ENCODE data around the gene AFMID.

Gene AFMID

GRCh38 chr17:78184868-78185267 is 2.3 kb upstream of the AFMID start:
- no peak for TF ChIP-seq REST (IDR thresholded peaks at IDR 0.05; ENCODE audit: insufficient replicate concordance, low read depth)
- TF ChIP-seq SPI1 (IDR thresholded peaks at IDR 0.05; ENCODE audit: borderline replicate concordance, low read depth) = no peak
- no peak for TF ChIP-seq POLR2AphosphoS5 (IDR thresholded peaks at IDR 0.05; ENCODE audit: low read depth)
- TF ChIP-seq CTCF (IDR thresholded peaks at IDR 0.05; ENCODE audit: insufficient read depth, low read length) = no peak
- no peak for TF ChIP-seq GABPA (IDR thresholded peaks at IDR 0.05; ENCODE audit: low read depth)
- no peak overlapping the region for H3K4me3 ChIP-seq (replicated peaks; ENCODE audit: insufficient read depth, low read length)
- no peak overlapping the region for H3K27ac ChIP-seq (replicated peaks)
- no peaks in the 10 kb centered on the region for H3K27me3 ChIP-seq (ENCODE audit: insufficient read depth, poor library complexity, severe bottlenecking)
- no peak for DNase-seq (ENCODE audit: low read depth in 1 of 2, low spot score in 1 of 2)

GRCh38 chr17:78185981-78186691 is 1.0 kb upstream of the AFMID start:
- Histone ChIP-seq H3K4me3 (replicated peaks; ENCODE audit: insufficient read depth, low read length) (peak overlapping the region; percentile 74), H3K27me3 (ENCODE audit: insufficient read depth, poor library complexity, severe bottlenecking) (no peaks in the 10 kb centered on the region), H3K27ac (replicated peaks) (no peak overlapping the region)
- DNase-seq (ENCODE audit: low read depth in 1 of 2, low spot score in 1 of 2) = peak; percentile 45 to 78
- no peak for TF ChIP-seq CTCF (IDR thresholded peaks at IDR 0.05; ENCODE audit: insufficient read depth, low read length)
- TF ChIP-seq GABPA (IDR thresholded peaks at IDR 0.05; ENCODE audit: low read depth) = no peak
- no peak for TF ChIP-seq POLR2AphosphoS5 (IDR thresholded peaks at IDR 0.05; ENCODE audit: low read depth)
- TF ChIP-seq REST (IDR thresholded peaks at IDR 0.05; ENCODE audit: insufficient replicate concordance, low read depth) = no peak
- TF ChIP-seq SPI1 (IDR thresholded peaks at IDR 0.05; ENCODE audit: borderline replicate concordance, low read depth) = no peak

DNA sequence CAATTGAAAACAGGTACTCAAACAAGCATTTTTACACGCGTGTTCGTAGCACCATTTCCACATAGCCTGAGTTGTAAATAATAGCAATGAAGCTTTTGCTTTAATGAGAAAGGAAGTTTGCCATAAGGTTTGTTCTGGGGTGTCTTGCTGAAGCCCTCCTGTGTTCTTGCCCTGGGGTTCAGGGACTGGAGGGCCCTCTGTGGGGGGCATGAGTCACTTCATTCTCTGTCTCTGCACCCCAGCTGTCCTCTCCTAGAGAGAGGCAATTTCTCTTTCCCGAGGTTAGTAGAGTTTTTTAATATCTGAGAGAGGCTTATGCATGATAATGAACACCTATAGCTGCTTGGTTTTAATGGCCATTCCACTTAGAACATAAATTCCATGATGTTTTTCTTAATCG is 9.6 kb downstream of the AFMID start:
- Histone ChIP-seq H3K27me3 (ENCODE audit: insufficient read depth, poor library complexity, severe bottlenecking) (no peaks in the 10 kb centered on the region), H3K4me3 (replicated peaks; ENCODE audit: insufficient read depth, low read length) (no peak overlapping the region), H3K27ac (replicated peaks) (no peak overlapping the region)
- TF ChIP-seq GABPA (IDR thresholded peaks at IDR 0.05; ENCODE audit: low read depth) (no peak), REST (IDR thresholded peaks at IDR 0.05; ENCODE audit: insufficient replicate concordance, low read depth) (no peak), POLR2AphosphoS5 (IDR thresholded peaks at IDR 0.05; ENCODE audit: low read depth) (no peak), CTCF (IDR thresholded peaks at IDR 0.05; ENCODE audit: insufficient read depth, low read length) (no peak), SPI1 (IDR thresholded peaks at IDR 0.05; ENCODE audit: borderline replicate concordance, low read depth) (no peak)
- DNase-seq (ENCODE audit: low read depth in 1 of 2, low spot score in 1 of 2) = no peak
